HepG2 (cell line): Measurements from ENCODE around the gene KRTAP5-4. TPM values are rescaled to one million over a fixed set of nuclear protein-coding genes. Genes with fewer than 3 reads are reported as not detected.

Source experiments
- ATAC-seq: fragments of 200-7000 bp; cut with Tn5 transposase; 3 replicates; pipeline ENCODE4 v1.9.1; 2020; ENCODE audit warnings: mild to moderate bottlenecking, moderate library complexity
- BruUV-seq: library from RNA; stranded (reverse); fragments of 400-500 nt; replicated peaks from 2 replicates; lab custom pipeline; 2021; lab: Mats Ljungman, UMichigan
- CTCF ChIA-PET: fragments of 300-600 bp; formaldehyde crosslinking; extraction: SDS; loops from one replicate; lab custom pipeline; 2021; ENCODE audit warnings: low total read pairs, inconsistent platforms, low intra/inter-chr PET ratio; lab: Yijun Ruan, JAX
- POLR2A ChIA-PET: fragments of 350-600 bp; sonication (Branson Sonifier 250); formaldehyde crosslinking; loops from one replicate; lab custom pipeline; 2020; ENCODE audit warnings: antibody characterized with exemption, inconsistent platforms; lab: Yijun Ruan, JAX
- DNase-seq: peaks from one replicate; pipeline ENCODE4 v3.0.0-alpha.2; 2015; ENCODE audit warnings: low spot score
- FAIRE-seq: peaks from 3 replicates; lab custom pipeline; 2011; peaks lifted over from hg19 to GRCh38; lab: Jason Lieb, UNC
- H2AFZ ChIP-seq: one replicate; pipeline ENCODE4 v1.6.1; 2011; ENCODE audit warnings: low read length, inconsistent platforms
- H3K27ac ChIP-seq: fragments of 300-600 bp; 3 replicates; pipeline ENCODE4 v1.8.0; 2011; ENCODE audit warnings: mixed run types, mild to moderate bottlenecking, mixed read lengths, low read length, inconsistent platforms; ENCODE audit not compliant: insufficient read depth; ENCODE audit errors: extremely low read length
- H3K27me3 ChIP-seq, 2 experiments: fragments of 200-600 bp in 1 of 2; 2 replicates in 1 of 2; 3 replicates in 1 of 2; pipeline versions ENCODE4 v1.6.0 to v1.8.0; 2011; ENCODE audit warnings: low read length in 2 of 2, mild to moderate bottlenecking in 2 of 2, moderate library complexity in 2 of 2, inconsistent platforms in 1 of 2; ENCODE audit not compliant: insufficient read depth in 2 of 2, control insufficient read depth in 1 of 2
- H3K36me3 ChIP-seq, 2 experiments: fragments of 200-600 bp in 1 of 2; replicated peaks in 1 of 2; 2 replicates in 1 of 2; 3 replicates in 1 of 2; pipeline versions ENCODE4 v1.5.1 to v1.8.0; 2011; ENCODE audit warnings: low read length in 2 of 2, inconsistent platforms in 1 of 2; ENCODE audit not compliant: insufficient read depth in 2 of 2, control insufficient read depth in 1 of 2
- H3K4me1 ChIP-seq: 2 replicates; pipeline ENCODE4 v1.5.1; 2012; ENCODE audit warnings: low read length, inconsistent platforms; ENCODE audit not compliant: insufficient read depth
- H3K4me2 ChIP-seq: 2 replicates; pipeline ENCODE4 v1.6.0; 2011; ENCODE audit warnings: low read depth, low read length, inconsistent platforms
- H3K4me3 ChIP-seq, 3 experiments: fragments of 200-600 bp in 1 of 3; sonication (generic), shearing (Covaris generic) in 1 of 3; replicated peaks in 1 of 3; 2 replicates each; pipeline ENCODE4 v1.5.1; 2011 to 2016; ENCODE audit warnings: low read length in 3 of 3, inconsistent platforms in 2 of 3, low read depth in 2 of 3, mild to moderate bottlenecking in 2 of 3, control low read depth in 1 of 3, mixed read lengths in 1 of 3; ENCODE audit not compliant: insufficient read depth in 1 of 3
- H3K79me2 ChIP-seq: one replicate; pipeline ENCODE4 v1.6.1; 2011; ENCODE audit warnings: low read length, inconsistent platforms; ENCODE audit not compliant: insufficient read depth
- H3K9ac ChIP-seq: 2 replicates; pipeline ENCODE4 v1.6.0; 2011; ENCODE audit warnings: mild to moderate bottlenecking, low read depth, low read length, inconsistent platforms; ENCODE audit not compliant: insufficient read depth
- H3K9me3 ChIP-seq: 2 replicates; pipeline ENCODE4 v1.5.1; 2012; ENCODE audit warnings: mild to moderate bottlenecking, low read length
- H4K20me1 ChIP-seq: 2 replicates; pipeline ENCODE4 v1.6.0; 2011; ENCODE audit warnings: inconsistent platforms, mild to moderate bottlenecking, low read length, moderate library complexity; ENCODE audit not compliant: insufficient read depth
- FOSL2 ChIP-seq: sonication (generic); formaldehyde crosslinking; IDR thresholded peaks from 2 replicates; pipeline ENCODE4 v1.4.0; 2020; ENCODE audit warnings: missing genetic modification reagents
- HNRNPL ChIP-seq: fragments of 200-400 bp; formaldehyde crosslinking; IDR thresholded peaks from 2 replicates; pipeline ENCODE4 v1.6.1; 2017; ENCODE audit warnings: mild to moderate bottlenecking, low read depth, low read length
- ZNF230 ChIP-seq: sonication (generic); formaldehyde crosslinking; IDR thresholded peaks from 2 replicates; pipeline ENCODE4 v1.4.0; 2020; ENCODE audit warnings: mild to moderate bottlenecking, missing genetic modification reagents
- ZNF687 ChIP-seq: sonication (generic); formaldehyde crosslinking; IDR thresholded peaks from 2 replicates; pipeline ENCODE4 v1.5.1; 2020; ENCODE audit warnings: mild to moderate bottlenecking, missing genetic modification reagents, moderate library complexity
- WGBS: methylation state at CpG from one replicate; pipeline ENCODE4 v1.1.6; 2017; ENCODE audit warnings: low lambda C conversion rate; 5-methylcytosine and 5-hydroxymethylcytosine counted together
- in situ Hi-C: cut with HindIII; loops from 2 replicates; pipeline ENCODE4 v1.10.0; 2017; ENCODE audit warnings: low pct_unique_long_range_greater_than_20kb; ENCODE audit not compliant: extremely low pct_ligation_motif_present
- intact Hi-C: fragments of 100-400 bp; cut with micrococcal nuclease; formaldehyde crosslinking; loops from one replicate; pipeline ENCODE4 v1.10.0; 2022; ENCODE audit not compliant: unreplicated experiment
- polyA plus RNA-seq, 8 experiments: library from polyadenylated mRNA; depleted of rRNA in 3 of 8; stranded (reverse) in 7 of 8; unstranded in 1 of 8; fragments of >200 nt; fragmentation: Illumina TruSeq in 4 of 8; extraction: Trizol in 4 of 8; gene quantifications; 2 replicates each; pipeline versions ENCODE4 v1.2.1 to v1.2.3, GENCODE V29; 2011 to 2016; ENCODE audit warnings: low read depth in 4 of 8, missing spikeins in 1 of 8, mixed read lengths in 1 of 8; ENCODE audit not compliant: insufficient read depth in 1 of 8
- total RNA-seq, 5 experiments: library from RNA; depleted of rRNA; stranded (reverse); fragments of >200 nt; fragmentation: Illumina TruSeq; extraction: Trizol; gene quantifications; 2 replicates each; pipeline ENCODE4 v1.2.3, GENCODE V29; 2016; ENCODE audit warnings: low read depth in 1 of 5

Gene KRTAP5-4
- total and polyA plus RNA-seq, 2 of the 13 experiments (the other 11 are each of a cell fraction or from before 2014, with no cell fraction given) = not detected

GRCh38 chr11:1667121-1667850 is 45.3 kb upstream of the KRTAP5-4 start:
- intact Hi-C loops = no loop called here
- H3K36me3 ChIP-seq = no peaks in the 10 kb centered on the region
- H2AFZ ChIP-seq = no peak overlapping the region
- no peaks in the 10 kb centered on the region for H3K9me3 ChIP-seq
- ChIA-PET POLR2A (no interaction called here), CTCF (no interaction called here)
- in situ Hi-C loops = no loop called here
- no peak overlapping the region for H3K9ac ChIP-seq
- WGBS = 95% methylated on average over 12 of the region's 24 CpGs
- no peaks in the 10 kb centered on the region for H3K27me3 ChIP-seq
- no peaks in the 10 kb centered on the region for H4K20me1 ChIP-seq
- ATAC-seq (no peak), DNase-seq (no peak), FAIRE-seq (no peak)
- peak overlapping the region; percentile 30 for H3K27ac ChIP-seq
- TF ChIP-seq FOSL2 (CRISPR knock-in tag) (no peak), HNRNPL (0 out of 2 replicates have a peak, but pooled peaks have one; percentile 57)
- no peak overlapping the region for H3K4me3 ChIP-seq
- H3K4me1 ChIP-seq = peaks cover 48% of the 10 kb centered on the region
- no TSS peak for BruUV-seq
- no peaks in the 10 kb centered on the region for H3K79me2 ChIP-seq
- H3K4me2 ChIP-seq = no peak overlapping the region

DNA sequence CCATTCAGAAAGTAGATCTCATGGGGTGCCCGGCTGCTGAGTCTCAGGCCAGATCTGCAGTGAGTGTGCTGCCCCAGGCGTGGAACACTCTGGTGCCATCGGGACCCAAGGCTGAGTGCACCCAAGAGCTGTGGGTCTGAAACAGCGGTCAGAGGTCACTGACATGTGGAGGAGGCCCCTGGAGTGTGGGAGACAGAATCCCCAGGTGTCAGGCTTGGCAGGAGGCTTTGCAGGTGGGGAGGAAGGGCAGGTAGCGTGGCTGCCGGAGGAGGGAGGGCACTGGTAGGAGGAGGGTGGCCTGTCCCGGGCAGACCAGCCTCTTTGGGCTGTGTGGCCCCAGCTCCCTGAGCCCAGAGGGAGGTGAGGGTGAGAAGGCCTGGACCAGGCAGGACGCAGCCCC is 43.4 kb upstream of the KRTAP5-4 start:
- Histone ChIP-seq H2AFZ (no peak overlapping the region), H3K79me2 (no peaks in the 10 kb centered on the region), H3K4me2 (no peak overlapping the region), H3K27me3 (no peaks in the 10 kb centered on the region), H3K4me1 (peaks cover 47% of the 10 kb centered on the region), H3K9ac (no peak overlapping the region), H3K27ac (no peak overlapping the region), H4K20me1 (no peaks in the 10 kb centered on the region), H3K9me3 (no peaks in the 10 kb centered on the region), H3K4me3 (no peak overlapping the region), H3K36me3 (no peaks in the 10 kb centered on the region)
- in situ Hi-C loops (no loop called here), intact Hi-C loops (no loop called here)
- peak; percentile 47 for TF ChIP-seq ZNF687
- TF ChIP-seq ZNF230 (CRISPR knock-in tag) = no peak
- DNase-seq (no peak), ATAC-seq (no peak), FAIRE-seq (no peak)
- CTCF ChIA-PET = no interaction called here
- WGBS = 89% methylated on average over 4 of the region's 8 CpGs
- no TSS peak for BruUV-seq
- POLR2A ChIA-PET = no interaction called here
